GM18519 (cell line): ENCODE results near the gene SIK1.
"Not testable (repeated sequence)": the region's sequence is repeated elsewhere in the genome, so short reads cannot be mapped to it uniquely, and the experiment has no call there.

Source experiments
- ATAC-seq: cut with Tn5 transposase; IDR thresholded peaks from one replicate; pipeline ENCODE4 v1.9.1; 2021; ENCODE audit warnings: mild to moderate bottlenecking, moderate library complexity; ENCODE audit not compliant: unreplicated experiment, low FRiP score

Gene SIK1

DNA sequence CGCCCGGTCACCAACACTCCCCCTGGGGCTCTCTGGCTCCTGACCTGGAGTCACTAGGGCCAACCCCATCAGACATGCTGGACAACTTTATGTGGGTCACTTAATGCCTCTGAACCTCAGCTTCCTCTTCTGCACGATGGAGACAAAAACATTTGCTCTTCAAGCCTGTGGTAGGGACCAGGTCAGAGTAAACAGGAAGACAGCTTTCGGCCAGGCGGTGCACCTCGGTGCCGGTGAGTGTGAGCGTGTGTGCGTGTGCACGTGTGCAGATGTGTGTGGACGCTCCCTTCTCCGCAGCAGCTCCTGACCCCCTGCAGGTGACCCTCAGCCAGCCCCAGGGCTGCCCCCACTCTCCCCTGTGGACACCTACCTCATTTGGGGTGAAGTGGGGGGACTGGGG, 28.4 kb downstream of the SIK1 start:
- ATAC-seq, result not testable (repeated sequence)

DNA sequence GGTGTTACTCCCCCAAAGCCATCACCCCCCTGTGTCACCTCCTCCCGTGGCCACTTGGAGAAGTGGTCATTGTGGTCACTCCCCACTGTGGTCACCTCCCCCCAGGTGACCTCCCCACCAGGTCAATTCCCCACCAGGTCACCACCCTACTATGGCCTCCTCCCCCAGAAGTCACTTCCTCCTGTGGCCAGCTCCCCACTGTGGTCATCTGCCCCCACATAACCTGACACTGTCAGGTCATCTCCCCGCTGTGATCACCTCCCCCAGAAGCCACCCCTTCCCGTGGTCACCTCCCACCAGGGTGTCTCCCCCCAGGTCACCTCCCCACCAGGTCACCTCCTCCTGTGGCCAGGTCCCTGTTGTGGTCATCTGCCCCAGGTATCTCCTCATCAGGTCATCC, 28.9 kb downstream of the SIK1 start:
- not testable (repeated sequence) for ATAC-seq

DNA sequence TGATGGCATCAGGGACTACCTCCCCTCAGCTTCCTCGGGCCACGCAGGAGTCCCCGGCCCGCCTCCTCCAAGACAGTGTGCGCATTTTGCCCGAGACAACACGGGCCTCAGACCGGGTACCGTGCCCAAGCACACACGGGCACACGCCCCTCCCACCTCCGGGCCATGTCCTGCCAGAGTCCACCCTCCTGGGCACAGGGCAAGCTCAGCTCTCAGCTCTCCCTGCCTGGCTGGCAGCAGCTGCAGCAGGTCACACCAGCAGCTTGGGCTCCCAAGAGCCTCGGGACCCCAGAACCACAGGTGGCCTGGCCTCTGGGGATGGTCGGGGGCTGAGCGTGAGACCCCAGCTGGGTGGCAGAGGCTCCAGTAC, 29.5 kb downstream of the SIK1 start:
- ATAC-seq, result not testable (repeated sequence)

DNA sequence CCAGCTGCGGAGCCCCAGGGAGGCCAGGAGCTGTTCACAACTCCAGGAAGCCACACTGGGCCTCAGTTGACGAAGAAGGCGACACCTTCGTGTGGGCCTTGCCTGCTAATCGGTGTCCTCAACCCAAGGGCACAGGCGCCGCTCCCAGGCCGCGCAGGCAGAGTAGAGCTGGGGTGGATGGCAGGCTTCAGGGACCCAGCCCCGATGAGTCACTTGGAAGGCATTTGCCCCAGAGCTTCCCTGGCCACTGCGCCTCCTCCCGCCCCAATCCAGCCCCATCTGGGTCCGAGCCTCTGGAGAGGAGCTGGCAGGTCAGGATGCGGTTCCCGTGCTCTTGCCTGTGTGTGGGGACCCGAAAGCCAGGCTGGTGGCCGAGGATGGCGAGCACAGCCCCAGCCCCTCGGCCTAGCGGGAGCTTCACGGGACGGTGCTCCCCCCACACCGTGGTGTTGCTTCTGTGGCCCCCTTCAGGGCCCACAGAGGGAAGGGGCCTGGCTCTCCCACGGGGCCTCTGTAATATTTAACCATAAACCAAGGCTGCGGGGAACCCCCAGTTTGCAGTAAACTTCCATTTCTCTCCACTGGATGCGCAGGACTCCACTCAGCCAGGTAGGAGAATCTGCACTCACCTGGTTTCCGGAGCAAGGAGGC, 30.0 kb downstream of the SIK1 start:
- not testable (repeated sequence) for ATAC-seq

DNA sequence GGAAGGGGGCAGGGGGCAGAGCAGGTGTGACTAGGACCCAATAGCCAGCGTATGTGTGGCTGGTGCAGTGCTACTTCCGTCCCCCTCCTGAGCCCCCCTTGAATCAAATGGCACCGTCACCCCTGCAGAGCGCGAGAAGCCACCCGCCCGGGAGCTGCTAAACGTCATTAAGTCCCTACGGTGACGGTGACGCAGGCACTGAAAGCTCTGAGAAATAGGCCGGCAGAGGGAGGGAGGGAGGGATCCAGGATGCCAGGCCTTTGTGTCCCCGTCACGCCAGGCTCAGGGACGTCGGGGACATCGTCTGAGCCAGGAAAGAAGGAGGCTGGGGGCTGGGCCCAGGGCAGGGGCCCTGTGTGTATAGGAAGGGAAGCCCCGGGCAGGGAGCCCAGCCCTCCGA, 43.6 kb downstream of the SIK1 start:
- not testable (repeated sequence) for ATAC-seq

DNA sequence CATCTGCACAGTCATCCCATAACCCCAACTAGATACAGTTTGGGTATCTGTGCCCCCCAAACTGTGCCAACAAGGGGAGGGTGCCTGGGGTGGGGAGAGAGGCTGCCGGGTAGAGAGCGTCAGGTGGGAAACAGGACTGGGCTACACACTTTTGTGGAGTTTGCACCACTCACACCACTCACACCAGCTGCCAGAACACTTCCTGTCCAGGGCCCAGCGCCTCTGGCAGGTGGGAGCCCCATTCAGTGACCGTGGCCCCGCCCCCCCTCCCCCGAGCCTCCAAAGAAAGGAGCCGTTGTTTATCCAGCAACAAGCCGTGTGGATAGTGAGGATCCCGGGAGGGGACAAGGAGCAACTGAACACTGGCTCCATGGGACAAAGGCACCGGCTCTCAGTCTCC, 44.0 kb downstream of the SIK1 start:
- ATAC-seq, result not testable (repeated sequence)

DNA sequence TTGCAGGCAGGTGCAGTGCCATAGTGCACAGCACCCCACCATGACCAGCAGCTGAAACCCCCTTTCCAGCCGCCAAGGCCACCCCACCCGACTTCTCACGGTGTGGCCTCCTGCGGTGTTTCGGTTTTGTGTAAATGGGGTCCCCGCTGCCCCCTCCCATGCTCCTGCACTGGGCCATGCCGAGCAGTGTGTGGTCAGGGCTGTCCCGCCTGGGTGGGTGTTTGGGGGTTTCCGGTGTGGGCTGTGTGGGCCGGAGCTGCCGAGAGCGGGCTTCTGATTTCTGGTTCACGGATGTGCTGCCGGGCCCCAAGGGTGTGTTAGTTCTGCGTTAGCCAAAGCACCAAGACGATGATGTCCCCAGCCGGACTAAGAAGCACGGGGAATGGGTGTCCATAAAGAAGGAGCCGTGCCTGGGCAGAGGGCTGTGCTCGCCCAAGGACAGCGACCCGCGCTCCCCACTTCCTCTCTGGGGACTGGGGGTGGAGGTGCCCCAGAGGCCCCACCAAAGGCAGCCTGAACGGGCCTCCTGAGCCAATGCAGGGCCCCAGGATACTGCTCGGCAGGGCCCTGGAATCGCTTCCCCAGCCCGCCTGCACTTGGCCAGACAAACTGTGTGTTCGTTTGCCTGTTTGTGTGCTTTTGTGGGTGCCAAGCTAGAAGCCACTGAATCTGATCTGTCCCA, 45.9 kb downstream of the SIK1 start:
- not testable (repeated sequence) for ATAC-seq

DNA sequence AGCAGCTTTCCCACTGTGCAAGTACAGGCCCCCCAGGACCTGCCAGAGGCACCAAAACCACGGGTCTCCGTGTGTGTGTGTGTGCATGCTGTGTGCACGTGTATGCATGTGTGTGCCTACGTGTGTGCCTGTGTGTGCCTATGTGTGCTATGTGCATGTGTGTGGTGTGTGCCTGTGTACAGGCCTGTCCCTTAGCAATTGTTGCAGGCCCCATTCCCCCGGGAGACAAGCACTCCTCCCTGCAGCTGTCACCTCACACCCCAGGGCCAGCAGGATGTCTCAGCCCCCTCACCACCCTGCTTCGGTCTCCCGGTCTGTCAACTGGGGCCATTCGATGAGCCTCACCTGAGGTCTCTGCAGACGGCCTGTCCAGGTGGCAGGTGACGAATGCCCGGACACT, 46.6 kb downstream of the SIK1 start:
- not testable (repeated sequence) for ATAC-seq

DNA sequence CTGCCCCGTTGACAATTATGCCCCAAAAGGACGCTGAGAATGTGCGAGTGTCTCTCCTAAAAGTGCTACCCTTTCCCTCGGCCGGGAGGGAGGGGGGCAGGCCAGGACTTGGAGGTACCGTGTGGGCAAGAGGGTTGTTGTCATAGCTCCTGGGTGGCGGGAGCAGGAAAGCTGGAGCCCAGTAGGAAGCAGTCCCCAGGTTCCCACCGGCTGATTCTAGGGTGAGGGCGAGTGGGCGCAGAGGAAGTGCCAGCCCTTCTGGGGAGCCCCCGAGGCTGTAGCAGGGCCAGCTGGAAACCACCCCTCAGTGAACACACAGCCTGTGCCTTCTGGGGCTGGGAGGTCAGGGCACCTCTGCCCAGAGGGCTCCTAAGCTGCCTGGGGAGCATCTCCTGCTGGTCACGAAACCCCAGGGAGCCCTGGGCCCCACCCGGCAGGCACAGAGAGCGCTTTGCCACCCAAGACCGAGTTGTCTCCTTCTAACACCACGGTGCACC, 47.3 kb downstream of the SIK1 start:
- ATAC-seq, result not testable (repeated sequence)

DNA sequence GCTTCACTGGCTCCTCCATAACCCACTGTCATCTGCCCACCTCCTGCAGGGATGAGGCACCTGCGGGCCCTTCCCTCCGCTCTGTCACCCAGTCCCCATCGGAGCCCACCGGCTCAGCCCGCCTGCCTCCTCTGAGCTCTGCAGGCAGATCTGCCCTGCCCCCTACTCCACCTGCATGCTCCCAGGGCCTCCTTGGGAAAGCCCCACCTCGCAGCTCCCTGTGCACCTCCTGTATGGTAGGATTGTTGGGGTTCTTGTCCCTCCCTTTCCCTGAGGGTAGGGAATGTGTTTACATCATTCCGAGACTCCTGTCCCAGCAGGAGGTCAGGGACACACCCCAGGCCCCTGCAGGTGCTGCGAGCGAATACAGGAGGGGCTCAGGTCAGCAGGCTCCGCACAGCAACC, 50.5 kb downstream of the SIK1 start:
- no peak for ATAC-seq

DNA sequence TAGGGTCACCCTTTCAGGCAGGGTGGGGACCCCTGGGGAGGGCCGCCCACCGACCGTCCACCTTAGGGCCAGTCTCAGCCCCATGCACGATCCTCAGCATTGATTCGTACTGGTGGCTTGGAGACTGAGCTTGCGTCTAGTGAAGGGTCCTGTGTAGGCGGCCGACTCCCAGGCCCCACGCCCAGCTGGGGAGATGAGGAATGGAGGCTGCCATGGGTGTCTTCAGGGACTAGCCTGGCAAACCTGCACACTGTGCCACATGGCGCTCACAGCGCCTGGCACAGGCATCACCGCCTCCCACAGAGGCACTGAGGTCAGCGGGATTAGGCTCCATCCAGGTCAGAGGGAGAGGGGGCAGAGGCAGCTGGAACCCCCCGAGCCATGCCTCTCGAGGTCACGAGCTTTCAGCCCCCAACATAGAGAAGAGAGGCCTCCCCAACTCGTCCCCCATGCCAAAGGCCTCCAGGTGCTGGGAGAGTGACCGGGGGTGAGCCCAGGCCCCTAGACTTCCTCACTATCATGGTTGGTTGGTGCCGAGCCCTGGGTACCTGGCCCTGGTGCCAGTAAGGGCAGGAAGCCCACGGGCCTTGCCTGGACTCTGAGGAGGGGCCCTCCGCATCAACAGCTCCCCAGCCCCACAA, 51.0 kb downstream of the SIK1 start:
- no peak for ATAC-seq

DNA sequence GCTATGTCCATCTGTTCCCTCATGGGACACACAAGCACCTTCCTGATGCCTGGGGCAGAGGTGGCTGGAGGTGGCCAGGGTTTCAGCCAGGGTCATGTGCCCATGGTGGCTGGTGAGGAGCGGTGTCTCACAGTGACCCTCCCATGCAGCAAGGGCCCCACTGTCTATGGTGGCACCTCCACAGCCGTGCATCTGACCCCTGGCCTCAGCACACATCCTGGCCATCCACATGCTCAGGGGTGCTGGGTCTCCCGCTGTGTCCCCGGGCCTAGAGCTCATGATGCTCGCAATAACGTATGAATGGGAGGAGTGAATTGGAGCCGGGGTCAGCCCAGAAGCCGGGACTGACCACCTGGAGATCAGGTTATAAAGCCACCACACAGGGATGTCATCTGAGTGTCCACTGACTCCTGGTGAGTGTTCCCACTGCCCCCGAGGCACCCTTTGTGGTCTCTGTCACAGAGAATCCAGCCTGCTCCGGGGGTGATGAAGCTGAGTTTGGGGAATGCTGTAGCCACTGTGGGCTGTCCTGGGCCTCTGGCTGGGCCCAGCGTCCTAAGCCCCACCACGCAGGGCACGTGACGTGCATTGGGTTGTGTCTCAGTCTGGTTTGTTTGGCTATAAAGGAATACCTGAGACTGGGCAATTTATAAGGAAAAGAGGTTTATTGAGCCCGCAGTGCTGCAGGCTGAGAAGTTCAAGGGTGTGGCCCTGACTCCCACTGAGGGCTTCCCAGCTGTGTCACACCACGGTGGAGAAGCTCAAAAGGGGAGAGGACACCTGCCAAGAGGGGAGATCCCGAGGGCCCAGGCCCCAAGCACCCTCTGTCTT, 51.7 kb downstream of the SIK1 start:
- no peak for ATAC-seq

DNA sequence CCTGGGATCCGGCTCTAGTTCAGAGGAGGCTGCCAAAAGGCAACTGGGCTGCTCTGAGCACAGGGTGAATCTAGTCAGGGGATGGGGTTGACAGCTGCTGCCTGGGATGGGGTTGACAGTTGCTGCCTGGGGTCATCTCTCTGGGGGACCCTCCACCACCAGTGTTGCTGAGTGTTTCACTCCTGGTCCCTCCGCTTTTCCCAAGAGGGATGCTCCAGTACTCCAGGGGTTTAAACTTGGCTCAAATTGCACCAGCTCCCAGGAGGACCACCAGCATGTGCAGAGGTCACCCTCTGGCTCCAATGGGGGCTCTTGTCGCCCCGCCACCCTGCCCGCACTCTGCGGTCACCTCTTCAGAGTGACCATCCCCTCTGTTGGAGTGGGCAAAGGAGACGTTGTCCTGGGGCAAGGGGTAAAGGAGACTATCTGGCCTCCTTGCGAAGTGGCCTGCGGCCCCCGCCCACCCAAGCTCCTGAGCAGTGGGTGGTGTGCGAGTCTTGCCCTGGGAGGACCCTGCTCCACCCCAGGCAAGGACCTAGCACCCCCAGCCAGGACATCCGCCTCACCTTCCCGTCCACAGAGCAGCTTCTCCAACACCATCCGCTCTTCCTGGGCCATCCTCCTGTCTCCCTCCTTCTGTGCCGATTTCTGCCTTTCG, 52.6 kb downstream of the SIK1 start:
- no peak for ATAC-seq

DNA sequence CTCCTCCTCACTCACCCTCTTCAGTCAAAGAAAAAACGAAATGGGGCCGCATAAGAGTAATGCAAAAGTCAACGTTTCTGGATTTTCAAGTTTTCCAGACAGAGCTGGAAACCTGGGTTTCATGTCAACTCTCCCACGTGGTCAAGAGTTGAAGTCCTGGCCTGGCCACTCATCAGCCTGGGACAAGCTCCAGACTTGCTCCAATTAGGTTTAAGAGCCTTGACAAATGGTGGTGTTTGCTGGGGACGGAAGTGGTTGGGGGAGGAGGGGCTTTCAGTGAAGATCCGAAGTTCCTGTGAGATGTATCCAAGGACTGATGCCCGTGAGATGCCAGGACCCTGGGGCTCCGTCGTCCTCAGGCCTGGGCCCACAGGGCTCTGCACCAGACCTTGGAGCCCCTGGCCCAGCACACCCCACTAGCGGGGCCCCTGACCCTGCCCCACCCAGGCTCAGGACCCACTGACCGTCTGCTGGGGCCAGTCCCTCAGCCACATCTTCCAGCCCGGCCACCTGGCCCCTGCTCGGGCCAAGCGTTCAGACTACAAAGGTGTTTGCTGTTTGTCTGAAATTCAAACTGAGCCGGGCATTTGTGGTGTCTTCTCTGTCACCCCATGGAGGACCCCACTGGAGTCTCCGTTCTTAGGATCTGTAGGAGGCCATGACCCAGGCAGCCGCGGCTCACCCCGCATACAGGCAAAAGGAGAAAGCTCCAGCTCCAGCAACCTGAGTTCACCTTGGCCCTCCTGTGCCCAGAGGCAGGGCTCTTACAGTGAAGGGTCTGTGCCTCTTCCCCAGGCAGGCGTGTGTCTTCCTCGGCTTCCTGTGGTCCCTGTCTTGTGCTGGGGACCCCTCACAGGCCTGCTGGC, 53.3 kb downstream of the SIK1 start:
- no peak for ATAC-seq

DNA sequence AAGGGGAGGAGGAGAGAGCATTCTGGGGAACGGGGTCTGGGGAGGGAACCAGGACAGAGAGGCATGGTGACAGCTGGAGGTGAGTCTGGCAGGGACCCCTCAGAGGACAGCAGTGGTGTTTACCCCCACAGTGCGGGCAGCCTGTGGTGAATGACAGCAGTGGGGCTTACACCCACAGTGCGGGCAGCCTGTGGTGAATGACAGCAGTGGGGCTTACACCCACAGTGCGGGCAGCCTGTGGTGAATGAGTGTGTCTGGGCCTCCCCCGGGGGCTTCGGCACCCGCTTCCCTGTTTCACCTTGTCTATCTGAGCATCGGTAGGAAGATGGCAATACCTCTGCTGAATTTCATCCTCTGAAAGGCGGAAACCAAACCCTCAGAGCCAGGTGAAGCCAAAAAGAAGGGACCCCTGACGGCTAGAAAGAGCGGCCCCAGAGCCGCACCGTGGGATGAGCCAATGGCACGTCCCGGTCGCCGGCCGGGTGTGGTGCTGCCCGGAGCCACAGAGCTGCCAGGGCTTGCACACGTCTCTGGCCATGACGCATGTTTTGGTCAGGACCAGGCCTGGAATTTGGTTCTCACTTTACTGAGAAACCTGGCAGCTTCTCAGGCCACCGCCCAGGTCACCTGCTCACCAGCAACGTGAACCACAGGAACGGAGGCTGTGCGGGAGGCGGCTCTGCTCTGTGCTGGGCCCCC, 54.1 kb downstream of the SIK1 start:
- ATAC-seq, result no peak

DNA sequence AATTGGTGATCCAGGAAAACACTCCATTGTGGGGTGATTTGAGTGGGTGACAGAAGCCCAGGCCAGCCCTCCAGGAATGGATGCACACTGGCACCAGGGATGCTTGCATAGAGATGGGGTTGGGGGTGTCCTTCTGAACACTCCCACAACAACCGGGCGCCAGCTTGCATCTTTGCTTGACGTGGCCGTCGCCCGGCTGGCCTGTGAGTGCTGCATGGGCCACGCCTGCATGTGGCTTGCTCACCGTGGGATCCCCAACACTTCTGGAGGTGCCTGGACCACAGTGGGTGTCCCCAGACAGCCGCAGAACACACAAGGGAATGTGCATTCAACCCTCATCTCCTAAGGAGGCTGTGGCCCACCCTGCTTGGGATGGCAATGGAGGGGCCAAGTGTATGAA, 55.1 kb downstream of the SIK1 start:
- ATAC-seq, result no peak

DNA sequence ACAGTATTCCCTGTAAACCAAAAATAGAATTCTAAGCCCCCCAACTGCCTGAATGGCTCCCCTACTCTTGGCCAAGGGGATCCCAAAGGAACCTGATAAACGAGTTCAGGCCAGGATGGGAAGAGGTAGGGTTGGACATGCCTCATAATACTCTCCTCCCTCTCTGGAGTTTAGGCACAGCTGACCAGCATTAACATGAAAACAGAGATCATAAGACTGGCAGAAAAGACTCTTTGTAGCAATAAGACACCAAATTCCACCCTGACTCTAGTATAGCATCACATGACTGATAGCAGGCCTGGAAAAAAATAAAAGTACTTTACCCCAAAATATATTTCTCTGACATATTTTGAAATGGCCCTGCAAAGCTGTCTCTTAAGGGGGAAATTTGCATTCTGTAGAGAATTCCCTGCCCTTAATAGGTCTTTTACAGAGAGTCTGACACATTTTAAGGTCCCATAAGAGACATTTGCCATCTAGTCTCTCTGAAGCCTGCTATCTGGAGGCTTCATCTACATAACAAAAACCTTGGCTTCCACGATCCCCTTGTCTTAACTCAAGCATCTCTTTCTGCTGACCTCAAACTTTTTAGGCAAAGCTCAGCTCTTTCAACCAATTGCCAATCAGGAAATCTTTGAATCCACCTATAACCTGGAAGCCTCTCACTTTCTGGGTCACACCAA, 55.9 kb downstream of the SIK1 start:
- ATAC-seq, result no peak

DNA sequence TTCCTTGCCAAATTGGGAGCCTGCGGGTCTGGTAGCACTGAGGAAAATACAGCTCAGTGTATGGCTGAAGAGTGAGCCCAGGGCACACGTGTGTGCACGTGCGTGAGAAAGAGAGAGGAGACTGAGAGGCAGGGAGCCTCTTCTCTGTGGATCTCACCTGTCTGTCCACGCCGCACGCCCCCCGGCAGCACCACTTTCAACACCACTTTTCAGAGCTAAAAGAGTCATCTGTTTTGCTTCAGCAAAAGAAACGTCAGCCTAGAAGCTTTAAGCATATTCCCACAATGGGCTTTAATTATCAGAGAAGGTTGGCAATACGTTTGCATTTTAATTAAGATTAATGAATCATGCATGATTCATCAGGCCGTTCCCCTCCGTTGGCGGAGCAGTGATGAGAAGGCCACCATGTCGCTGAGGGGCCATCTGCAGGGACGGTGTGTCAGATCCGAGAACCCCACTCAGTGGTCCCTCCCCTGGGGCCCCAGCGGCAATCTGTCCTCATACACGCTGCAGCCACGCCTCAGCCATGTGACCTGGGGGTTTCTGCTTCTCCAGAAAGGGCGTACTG, 56.8 kb downstream of the SIK1 start:
- ATAC-seq, result no peak
